Activated CD8-positive, alpha-beta memory T cell treated with anti-CD3 and anti-CD28 coated beads for 24 hours (primary cell): ENCODE data around the gene LDLRAD4.

Experiments
- DNase-seq: peaks from one replicate; pipeline ENCODE4 v3.0.0-alpha.2; 2020

Gene LDLRAD4

DNA sequence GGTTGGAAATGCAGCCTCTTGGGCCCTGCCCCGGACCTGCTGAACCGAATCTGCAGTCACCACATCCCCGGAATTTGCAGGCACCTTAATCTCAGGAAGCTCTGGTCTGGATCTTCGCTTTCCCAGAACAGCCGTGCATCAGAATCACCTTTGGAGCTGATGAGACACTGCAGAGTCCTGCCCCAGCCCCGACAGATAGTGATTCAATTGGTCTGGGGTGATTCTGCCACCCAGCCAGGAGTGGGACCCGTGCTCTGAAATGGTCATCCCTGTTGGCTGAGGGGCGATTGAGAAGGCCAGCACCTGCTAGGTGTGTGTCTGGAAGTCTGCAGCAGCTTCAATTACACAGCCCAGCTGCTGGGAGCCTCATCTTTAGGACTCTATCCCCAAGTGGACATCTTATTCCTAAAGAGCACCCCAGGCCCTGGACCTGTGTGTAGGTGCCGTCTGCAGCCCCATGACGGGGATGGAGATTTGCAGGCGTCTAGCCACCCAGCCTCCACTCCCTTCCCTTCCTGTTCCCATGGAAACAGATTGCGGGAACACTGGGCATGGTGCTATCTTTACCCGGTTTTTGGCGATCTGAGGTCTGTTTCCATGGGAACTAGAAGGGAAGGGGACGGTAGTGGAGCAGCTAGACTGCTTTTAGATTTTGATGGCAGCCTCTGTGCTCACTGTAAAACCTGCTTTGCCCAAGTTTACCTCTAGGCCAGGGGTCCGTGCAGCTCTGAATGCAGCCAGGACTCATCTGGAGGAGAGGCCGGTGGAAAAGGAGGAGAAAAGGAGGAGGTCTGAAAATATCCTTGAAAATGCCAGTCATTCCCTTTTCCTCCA lies 156.1 kb downstream of the LDLRAD4 start:
- peak; percentile 64 for DNase-seq

- DNase-seq: peak; percentile 85
Observed at GRCh38 chr18:13375302-13376255, 157.0 kb downstream of the LDLRAD4 start.

GRCh38 chr18:13376298-13376840 lies 157.8 kb downstream of the LDLRAD4 start:
- DNase-seq: peak; percentile 79

GRCh38 chr18:13376841-13377351 lies 158.3 kb downstream of the LDLRAD4 start:
- DNase-seq: peak; percentile 86

DNA sequence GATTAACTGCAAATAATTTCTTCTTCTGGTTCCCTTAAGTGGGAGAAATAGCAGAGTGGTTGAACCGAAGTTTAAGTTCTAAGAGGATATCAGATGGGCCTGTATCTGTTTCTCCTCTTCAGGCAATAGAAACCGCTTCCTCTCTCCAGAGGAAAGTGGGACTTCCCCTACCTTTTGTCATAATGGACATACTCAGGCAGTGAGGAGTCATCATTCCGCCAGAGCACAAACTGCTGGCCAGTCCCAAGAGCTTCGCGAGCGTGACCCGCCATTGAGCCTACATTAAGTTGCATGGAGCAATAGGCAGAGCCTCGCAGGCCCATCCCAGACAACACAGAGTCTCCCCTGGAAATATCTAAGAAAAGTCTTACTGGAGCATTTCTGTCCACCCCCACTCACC lies 158.9 kb downstream of the LDLRAD4 start:
- DNase-seq: peak; percentile 58

DNA sequence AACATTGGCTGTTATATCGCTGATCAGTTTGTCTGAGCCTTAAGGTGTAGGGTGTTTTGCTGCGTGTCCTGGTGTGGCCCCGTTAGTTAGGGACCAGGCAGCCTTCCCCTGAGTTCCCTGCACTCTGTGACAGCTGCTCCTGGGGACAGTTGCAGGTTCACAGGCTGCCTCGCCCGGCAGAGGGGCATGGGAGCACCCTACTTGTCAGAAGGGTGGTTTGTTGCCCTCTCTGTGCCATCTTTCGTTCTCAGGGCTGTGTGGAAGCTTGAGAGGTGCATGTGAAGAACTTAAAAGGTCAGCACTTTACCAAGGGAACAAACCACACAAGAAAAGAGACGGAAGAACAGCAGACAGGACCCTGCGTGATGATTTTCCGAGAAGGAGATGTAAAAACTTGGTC lies 159.6 kb downstream of the LDLRAD4 start:
- DNase-seq: peak; percentile 61

- DNase-seq: peak; percentile 55
Observed at GRCh38 chr18:13379062-13379865, 160.7 kb downstream of the LDLRAD4 start.

DNA sequence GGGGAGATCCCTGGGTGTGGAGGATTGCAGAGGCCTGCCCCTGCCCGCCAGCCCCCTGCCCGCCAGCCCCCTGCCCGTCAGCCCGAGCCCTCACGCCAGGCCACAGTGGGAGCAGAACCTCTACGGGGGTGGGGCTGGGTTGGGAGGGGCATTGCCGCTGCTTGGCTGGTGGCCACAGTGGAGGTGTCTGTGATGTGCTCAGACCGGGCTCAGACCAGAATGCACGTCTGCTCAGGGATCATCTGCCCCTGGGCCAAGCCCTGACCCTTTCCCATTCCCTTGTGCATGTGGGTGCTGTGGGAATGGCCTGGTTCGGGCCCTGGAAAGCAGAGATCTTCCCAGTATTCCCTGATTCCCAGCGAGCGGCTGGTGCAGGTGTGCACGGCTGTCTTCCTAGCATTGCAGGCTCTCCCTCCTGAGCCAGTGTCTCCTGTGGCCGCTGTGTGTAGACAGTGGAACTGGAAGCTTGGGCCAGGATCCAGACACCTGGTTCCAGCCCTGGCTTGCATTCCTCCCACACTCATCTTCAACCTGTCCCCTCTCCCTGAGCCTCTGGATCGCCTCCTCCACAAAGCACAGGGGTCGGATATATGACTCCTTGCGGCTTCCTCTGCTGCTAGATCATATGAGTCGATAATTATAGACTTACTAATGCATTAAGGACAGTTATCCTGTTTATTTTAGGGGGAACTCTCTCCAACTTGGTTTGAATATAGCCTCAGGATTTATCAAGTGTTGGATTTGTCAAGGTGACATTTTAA lies 161.6 kb downstream of the LDLRAD4 start:
- peak; percentile 51 for DNase-seq

DNA sequence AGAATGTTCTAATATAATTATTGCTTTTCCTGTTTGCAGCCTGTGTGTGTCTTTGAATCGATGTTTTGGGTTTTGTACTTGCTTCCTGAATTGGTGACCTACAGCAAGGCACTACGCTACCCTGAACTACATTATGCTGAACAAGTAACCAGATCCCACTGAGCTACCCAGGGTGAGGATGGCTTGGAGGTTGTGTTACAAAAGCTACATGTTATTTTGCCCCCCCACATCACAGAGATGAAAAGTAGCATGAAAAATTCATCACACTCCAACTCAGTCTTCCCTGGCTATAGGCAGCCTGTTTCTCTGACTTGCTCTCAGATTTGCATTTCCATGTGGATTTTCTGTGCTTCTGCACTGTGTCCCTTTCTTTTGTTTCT lies 162.1 kb downstream of the LDLRAD4 start:
- peak; percentile 52 for DNase-seq

GRCh38 chr18:13381331-13381730 lies 162.8 kb downstream of the LDLRAD4 start:
- peak; percentile 59 for DNase-seq

DNA sequence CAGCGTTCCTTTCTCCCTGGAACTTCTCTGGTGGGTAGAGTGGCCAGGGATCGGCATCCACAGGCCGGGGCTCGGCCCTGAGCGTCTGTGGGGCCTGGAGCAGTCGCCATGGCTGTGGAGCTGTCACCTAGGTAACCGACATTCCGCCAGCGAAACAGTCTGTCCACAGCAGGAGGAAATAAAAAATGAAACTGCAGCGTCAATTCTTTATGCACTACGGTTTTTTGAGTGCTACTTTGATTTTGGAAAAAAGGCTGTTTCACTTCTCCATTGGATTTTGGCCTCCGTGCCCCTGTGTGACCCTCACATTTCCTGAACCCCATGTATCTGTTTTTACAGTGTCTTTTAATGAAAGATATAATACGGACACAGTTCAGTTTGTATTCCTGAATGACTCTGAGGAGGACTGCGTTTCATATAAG lies 163.4 kb downstream of the LDLRAD4 start:
- peak; percentile 63 for DNase-seq

GRCh38 chr18:13382366-13382953 lies 163.9 kb downstream of the LDLRAD4 start:
- DNase-seq: no peak

DNA sequence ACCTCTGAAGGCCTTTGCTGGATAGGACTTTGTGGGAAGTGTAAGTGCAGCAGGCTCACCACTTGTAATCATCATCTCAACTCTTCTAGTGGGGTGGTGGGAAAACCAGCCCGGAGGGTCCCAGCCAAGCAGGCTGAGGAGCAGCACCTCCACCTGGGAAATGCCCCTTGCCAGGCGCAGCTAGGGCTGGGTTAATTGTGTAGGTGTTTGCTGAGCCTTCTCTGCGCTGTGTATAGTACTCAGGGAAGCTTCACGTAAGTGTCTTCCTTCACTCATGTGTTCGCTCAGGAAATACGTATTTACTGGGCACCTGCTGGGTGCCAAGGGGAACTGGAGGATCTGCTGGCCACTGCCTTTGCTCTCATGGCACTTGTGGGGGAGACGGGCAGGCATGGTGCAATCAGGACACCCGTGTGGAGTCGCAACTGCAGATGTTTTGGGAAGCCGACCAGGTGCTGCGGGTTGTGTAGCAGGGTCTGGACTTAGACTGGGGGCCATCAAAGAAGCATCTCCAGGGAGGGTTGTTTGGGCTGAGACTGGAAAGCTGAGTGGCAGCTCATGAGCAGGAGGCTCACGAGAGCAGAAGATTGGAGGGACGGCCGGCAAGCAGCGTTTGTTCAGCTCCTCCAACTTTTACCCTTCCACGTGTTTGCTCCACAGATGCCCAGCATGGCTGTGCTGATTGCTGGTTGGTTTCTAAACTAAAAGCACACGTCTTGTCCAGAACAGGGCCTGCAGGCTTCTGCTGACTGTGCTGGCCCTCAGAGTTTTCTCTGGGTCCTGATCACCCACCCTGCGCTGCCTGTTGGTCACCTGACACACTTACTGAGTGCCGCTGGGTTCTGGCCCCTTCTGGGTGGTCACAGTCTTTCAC lies 164.6 kb downstream of the LDLRAD4 start:
- peak; percentile 69 for DNase-seq

DNA sequence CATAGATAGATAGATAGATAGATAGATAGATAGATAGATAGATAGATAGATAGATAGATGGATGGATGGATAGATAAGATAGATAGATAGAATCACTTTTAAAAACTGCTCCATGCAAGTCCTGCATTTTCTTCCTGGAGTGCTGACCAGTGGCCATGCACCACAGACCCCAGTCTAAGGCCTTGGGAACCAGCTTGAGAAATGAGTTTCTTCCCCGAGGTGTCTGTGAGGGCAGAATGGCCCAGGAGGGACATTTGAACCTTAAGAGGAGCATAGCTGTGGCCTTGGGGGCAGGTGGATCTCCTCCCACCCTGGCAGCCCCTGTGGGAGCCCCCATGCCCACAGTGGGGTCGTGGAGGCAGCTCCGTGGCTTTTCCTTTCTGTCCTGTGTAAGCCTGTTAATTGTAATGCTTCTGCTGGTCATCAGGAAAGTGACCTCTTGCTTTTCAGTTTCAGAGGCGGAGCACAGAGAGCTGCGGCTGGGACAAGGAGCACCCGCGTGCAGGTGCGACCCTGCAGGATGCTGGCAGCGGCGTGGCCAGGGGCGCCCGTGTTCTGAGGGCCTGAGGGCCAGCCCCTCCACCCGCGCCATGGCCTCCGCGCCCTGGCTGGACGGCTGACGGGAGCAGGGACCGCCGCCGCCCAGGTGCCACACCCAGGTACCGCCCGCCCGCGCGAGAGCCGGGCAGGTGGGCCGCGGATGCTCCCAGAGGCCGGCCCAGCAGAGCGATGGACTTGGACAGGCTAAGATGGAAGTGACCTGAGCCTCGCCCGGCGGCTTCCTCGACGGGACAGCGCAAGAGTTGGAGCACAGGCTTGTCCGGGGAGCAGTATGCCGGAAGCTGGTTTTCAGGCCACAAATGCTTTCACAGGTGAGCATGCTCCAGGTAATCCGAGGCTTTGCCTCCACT lies 168.6 kb downstream of the LDLRAD4 start:
- DNase-seq: peak; percentile 44

DNA sequence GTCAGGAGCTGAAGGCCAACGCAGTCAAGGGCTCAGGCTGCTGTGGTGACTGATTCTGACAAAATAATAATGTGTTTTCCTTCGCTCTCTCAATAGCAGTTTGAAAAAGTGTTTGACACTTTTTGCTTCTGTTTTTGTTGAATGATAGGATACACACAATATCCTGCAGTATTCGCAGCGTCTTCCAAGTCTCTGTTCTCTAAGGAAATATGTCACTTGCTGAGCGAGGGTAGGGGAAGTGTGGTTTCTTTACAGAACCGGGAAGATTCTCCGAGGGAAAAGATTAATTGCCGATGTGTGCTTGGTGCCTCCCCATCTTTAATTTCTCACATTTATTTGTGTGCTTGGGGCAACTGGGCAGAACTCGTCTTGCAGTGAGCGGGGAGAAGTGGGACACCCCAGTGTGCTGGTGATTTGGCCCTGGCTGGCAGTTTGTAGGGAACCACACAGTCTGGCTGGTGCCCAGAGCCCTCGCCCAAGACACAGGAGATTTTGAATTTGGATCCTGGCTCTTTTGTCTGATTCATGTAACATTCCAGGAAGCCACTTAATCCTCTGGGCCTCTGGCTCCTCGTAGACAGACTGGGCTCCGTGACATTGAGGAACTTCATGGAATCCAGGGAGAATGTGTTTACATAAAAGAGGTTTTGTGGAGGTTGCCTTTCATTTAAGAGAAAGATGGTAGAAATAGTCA lies 169.4 kb downstream of the LDLRAD4 start:
- peak; percentile 26 for DNase-seq

DNA sequence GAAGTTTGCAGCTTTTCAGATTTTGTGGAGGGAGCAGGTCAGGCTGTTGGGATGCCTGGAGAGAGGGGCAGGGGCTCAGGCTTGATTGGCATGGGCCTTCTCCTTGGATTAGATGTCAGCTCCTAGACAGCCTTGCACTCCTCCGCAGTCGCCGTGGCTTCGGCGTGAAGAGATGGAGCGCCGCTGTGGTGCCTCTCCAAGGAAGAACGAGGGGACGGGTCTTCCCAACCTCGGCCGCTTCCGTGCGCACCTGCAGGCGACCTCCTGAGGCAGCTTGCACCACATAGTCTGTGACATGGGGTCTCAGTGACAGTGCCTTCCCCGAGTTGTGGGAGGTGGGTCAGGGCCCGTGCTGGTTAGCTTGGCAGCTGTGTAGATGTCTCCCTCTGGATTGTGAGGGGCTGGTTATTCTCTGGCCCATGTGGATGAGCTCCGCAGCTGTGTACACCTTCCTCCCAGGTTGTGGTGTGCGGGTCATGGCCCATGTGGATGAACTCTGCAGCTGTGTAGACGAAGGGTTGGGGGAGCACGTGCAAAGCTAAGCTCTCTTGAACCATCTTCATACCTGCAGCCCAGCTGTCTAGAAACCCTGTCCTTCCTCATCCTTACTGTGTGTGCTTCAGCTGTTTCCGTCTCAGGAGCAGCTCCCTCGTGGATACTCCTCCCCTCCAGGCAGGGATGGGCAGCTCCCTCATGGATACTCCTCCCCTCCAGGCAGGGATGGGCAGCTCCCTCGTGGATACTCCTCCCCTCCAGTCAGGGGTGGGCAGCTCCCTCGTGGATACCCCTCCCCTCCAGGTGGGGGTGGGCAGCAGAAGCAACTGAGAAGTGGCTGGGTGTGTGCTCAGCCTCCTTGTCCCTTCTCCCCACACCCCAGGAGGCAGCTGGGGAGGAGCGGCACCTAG lies 170.3 kb downstream of the LDLRAD4 start:
- DNase-seq: peak; percentile 49

DNA sequence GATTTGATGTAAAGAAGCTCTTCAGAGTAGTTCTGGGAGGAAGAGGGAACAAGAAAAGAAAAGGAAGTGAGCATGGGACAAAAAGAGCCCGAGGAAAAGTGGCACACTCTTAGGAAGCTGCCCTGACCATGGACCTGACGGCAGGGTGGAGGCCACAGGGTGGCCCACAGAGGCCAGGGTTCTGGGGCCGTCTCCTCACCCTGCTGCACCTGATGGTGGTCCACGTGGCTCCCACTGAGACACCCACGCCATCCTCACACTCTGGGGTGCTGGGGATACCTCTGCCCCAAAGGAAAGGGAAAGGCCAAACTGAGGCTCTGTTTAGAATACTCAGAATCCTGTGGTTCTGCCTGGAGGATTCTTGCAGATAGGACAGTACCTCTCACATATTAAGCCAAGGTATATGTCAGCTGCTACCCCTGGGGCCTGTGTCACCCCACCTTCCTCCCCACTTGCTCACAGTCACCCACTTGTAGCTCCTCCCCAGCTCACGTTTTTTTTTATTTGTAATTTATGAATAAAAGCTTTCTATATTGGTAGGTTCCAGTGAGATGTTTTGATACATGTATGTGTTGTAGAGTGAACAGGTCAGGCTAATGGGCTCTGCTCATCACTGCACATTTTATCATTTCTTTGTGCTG lies 171.1 kb downstream of the LDLRAD4 start:
- DNase-seq: no peak
